Measurements from ENCODE around the gene HNRNPM.

HNRNPM gene

DNA sequence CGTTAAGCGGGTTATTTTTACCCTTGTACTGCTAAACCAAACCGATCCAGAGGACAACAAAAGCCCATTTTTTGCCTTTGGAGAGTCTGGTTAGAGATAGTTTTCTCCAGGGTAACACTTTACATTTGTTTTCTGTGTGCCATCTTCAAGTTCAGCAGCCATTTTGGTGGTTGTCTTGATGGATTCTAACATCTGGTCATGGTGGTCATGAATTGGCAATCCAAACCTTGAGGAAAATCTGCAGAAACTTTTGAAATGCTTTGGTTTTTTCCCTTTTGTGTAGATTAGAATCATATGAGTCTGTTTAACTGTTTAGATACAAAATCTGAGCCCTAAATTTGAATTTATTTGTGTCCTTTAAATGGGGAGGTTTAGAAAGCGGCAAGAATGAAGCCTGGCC, 16.6 kb downstream of the HNRNPM start:
- no peak for DNase-seq

DNA sequence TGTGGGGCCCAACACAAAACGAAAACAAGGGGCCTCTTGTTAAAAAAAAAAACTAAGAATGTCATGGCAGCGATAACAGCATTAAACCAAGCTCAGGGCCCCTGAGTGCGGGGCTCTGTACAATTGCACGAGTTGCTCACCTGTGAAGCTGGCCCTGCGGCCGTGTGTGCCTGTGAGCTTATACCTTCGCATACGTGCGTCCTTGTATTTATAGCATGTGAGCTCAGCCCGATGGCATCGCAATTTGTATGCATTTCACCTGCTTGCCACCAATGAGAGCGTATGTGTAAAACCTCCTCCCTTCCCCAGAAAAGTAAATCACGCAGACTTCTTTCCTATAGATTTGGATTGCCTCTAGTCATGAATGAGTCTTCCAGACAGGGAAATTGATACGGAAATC, 17.1 kb downstream of the HNRNPM start:
- DNase-seq: no peak

DNA sequence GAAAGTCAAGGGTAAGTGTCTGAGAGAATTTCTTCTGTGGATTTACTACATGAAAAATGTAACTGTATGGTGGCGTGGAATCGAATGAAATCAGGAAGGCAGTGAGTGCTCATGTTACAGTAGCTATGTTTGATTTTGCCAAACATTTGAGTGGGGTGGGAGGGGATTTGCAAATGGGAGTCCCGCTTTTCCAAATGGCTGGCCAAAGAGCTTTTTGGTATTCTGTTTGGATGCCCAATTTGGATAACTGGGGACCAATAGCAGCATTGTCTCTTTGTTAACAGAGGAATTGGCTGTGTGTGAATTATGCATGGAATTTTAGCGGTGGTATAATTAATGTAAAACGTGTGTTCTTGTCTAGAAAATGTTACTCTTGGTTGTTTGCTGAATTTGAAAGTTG, 17.8 kb downstream of the HNRNPM start:
- no peak for DNase-seq

DNA sequence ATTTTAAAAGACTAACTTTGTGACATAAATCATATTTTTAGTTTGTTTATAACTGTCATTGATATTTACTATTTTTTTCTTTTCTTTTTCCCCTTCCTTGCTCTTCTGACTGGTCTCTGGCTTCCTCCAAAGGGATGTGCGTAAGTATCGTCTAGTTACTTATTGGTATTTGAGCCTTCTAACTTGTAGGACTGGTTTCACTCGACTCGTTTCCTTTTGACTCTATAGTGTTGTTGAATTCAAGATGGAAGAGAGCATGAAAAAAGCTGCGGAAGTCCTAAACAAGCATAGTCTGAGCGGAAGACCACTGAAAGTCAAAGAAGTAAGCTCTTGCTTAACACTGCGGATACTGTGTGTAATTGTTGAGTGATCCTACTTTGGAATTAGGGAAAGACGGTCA, 18.6 kb downstream of the HNRNPM start:
- DNase-seq: no peak

DNA sequence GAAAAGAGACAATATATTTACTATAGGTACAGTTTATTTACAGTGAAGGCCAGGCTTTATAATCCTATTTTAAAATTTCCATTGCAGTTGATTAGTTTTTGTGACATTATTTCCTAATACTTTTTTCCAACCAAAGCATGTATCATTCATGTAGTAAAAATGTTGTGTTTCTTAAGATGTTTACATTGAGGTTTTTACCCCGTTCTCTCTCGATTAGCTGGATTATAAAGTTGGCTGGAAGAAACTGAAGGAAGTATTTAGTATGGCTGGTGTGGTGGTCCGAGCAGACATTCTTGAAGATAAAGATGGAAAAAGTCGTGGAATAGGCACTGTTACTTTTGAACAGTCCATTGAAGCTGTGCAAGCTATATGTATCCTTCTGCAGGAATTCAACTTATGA, 21.2 kb downstream of the HNRNPM start:
- DNase-seq: no peak

DNA sequence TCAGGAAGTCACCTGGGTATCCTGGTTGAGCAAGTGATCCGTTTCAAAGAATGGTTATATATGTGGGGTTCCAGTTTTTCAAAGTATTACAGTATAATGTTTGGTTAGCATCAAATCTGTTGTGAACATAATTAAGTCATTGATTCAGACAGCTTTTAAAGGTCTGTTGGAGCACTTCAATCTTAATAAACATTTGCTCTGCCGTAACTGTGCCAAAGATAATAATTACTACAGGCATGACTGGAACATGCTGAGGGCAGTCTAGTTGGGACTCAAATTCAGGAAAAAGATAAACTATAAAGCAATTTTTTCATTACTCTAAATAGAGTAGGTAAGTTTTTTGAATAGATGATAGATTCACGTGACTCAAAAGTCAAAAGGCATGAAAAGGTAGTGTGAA, 23.3 kb downstream of the HNRNPM start:
- DNase-seq: no peak

DNA sequence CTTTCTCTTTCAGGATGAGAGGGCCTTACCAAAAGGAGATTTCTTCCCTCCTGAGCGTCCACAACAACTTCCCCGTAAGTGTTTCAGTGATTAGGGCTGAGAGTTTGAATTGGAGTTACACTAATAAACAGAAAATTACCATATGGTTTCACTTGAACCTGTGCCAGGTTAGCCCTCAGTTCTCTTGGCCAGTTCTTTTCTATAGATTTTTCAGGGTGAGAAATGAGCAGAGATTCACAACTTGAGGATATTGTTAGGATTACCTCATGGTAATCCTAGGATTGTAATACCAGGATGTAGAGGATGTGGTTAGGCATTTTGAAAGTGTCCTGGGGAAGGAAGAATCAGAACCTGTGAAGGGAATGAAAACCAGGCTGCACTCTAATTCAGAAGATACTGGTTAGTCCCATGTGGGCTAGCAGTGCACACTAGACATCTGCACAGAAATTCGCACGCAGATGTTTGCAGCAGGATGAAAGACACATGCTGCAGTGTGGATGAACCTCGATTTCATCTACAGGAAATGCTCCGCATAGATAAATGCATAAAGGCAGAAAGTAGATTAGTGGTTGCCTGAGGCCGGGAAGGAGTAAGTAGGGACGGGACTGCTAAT, 24.1 kb downstream of the HNRNPM start:
- DNase-seq: no peak

DNA sequence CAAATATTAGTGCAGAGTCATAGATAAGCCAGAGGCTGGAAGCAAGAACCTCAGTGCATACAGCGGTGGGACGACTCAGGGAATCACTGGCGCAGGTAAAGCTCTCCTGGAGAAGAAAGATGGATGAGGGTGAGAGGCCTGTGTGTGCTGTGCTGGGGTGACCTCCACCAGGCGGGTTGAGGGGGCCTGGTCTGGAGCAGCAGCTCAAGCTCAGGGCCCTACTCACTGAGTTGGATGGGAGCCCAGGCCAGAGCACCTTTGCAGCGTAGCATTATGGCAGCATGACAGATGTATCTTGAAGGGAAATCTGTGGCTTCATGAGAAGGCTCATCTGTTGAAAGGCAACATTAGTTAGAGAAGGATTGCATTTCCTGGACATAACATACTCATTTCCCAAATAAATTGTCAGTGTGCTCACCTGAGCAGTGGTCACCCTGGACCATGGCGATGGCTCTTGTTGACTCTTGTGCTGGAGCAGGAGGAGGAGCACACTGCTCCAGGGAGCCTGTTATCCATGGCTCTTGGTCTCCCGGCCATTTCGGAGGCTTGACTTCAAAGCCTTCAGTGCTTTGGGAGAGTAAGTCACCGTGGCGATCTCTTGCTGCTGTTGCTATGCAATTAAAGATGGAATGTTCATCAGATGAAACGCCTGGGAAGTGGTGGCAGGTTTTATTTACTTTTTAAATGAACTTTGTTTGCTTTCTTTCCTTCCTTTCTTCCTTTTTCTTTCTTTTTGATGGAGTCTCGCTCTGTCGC, 25.0 kb downstream of the HNRNPM start:
- no peak for DNase-seq

DNA sequence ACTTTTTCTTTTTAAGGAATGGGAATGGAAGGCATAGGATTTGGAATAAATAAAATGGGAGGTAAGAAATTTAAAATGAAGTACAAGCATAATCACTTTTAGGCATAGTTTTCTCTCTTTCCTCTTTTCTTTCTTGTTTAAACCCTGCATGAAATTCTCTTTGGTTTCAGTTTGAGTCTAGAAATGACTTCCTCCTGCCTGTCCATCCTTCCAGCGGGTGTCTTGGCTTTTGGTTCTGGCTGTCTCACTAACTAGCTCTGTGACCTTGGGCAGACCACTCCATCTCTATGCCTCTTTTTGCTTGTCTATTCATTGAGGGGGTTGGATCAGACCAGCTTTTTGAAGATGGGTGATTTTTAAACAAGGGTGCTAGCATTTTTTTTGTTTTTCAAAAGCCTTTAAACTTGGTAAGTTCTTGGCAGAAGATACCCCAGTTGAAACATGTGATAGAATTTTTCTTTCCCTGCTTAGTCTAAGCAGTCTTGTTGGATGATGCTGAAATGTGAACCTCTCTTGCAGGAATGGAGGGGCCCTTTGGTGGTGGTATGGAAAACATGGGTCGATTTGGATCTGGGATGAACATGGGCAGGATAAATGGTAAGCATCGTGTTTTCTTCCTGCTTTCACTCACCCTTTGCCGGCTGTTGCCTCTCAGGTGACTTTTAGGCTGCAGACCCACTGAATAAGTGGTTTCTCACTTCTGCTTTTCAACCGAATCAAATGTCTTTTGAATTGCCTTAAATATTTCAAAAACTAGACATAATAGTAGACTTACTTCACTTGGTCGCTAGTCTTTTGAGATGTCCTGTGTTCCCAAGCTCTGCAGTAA, 29.1 kb downstream of the HNRNPM start:
- DNase-seq: no peak

DNA sequence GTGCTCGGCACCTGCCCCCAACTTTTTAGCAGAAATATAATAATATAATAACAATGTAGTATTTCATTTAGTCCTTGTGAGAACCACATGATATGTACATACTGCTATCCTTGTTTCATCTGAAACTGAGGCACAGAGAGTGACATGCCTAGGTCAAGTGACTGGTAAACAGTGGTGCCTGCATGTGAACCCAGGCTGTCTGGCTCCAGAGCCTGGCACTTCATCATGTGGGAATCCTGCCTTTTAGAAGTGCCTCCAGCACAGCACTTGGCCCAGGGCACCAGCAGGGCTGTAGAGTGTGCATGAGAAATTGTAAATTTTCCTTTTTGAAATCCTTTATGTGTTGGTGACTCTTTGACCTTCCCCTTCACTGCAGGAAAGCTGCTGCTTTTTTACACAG, 30.2 kb downstream of the HNRNPM start:
- DNase-seq: no peak

DNA sequence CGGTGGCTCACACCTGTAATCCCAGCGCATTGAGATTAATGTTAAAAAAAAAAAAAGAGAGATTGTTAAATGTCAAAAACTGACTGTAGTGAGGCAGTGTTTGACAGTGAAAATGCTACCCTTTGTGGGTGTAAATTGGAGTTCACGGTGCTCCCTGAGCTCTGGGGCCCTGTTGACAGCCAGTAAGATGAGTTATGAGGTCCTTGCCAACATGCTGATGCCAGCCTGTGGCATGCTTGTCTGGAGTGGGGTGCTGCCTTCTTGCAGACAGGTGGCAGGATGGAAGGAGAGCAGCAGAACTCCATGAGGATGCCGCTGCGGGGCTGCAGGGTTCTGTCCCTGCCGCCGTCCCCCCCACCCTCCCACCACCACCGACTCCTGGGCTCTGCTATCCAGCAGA, 31.7 kb downstream of the HNRNPM start:
- no peak for DNase-seq

DNA sequence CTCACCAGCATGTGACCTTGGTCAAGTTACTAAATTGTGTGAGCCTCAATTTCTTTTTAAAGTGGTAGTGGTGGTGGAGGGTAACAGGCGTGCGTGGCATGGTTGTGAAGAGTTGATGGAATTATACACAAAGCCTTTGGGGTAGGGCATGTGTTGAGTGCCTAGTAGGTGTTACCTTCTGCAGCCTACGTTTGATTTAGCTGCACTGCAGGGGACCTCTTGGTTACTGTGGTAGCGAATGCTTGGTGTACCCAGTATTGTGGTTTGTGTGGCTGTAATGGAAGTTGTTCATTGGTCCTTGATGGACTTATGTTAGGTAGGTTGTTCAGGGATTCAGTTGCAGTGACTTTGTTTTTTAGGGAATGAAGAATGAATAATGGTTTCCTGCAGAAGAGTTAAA, 33.1 kb downstream of the HNRNPM start:
- no peak for DNase-seq

DNA sequence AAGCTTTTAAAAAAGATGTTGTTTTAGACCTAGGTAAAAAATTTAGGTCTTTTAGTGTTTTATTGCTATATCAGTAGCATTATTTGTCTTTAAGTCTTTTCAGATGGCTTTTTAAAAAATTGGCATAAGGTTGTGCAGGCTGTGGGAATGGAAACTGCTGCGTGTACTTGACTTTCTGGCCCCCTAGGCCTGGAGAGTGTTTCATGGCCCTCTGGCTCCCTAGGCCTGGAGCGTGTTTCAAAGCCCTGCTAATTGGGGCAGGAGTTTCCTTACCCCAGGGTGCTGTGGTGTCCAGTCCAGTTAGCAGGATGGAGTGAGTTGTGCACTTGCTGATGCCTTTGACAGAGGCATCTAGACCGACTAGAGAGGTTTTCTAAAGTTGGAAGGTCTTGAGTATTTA, 33.8 kb downstream of the HNRNPM start:
- DNase-seq: no peak

DNA sequence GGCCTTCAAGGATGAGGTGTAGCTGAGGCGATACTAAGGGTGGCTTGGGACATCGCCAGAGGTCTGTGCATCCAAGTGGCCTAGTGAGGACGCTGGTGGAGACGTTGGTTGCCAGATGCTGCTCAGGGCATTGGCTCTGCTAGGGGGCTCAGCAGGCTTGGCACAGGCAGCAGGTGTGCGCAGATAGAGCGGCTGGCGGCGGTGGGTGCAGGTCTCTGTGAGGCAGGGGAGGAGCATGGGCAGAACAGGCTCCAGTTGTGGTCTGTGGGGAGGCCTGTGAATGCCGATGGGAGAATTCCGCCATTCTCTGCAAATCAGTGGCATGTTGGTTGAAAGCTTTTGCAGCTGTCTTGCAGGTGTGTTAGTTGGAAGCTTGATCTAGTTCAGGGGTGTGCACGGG, 36.4 kb downstream of the HNRNPM start:
- no peak for DNase-seq

DNA sequence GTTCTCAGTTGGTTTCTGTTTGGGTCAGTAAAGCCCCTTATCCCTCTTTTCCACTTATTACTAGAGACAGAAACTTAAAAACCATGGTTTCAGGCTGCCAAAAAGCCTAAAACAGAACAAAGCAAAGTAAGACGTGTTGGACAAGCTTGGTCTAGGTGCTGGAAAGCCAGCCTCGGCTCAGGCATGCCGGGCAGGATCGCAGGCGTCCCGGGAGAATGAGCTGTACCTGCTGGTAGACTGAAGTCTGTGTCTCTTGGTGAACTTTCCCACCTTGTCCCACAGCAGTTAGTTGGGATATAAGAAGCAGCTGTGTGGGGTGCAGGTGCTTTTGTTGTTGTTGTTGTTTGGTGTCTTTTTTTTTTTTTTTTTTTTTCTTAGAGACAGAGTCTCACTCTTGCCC, 36.8 kb downstream of the HNRNPM start:
- no peak for DNase-seq

DNA sequence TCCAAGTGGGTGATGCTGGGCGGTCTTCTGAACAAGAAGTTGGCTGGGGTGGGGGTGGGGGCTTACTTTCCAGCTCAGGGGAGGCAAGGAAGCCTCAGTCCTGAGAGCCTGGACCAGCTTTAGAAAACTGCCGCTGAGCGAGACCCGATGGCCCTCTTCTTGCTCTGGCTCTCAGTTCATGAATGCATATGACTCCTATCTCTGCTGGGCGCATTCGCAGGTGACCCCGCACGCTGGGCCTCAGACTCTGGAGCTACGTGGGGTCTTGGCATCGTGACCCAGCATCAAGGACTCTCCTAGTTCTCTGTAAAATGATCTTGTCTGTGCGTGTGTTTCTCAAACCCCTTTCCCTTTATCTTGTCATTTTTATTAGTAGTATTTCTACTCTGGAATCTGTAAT, 37.9 kb downstream of the HNRNPM start:
- DNase-seq: no peak

DNA sequence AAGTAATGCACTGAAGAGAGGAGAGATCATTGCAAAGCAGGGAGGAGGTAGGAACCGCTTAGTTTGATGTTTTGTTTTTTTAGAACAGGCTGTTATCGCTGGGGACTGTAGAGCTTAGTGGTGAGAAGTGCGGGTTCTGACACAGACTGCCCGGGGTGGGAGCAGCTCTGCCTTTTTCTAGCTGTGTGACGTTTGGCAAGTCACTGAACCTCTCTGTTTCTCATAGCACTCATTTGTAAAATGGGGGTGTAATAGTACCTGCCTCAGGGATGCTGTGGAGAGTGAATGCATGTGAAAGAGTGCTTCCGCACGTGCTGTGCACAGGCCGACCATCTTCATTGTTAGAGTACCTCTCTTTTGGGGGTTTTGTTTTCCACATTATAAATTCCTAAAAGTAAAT, 38.4 kb downstream of the HNRNPM start:
- no peak for DNase-seq

DNA sequence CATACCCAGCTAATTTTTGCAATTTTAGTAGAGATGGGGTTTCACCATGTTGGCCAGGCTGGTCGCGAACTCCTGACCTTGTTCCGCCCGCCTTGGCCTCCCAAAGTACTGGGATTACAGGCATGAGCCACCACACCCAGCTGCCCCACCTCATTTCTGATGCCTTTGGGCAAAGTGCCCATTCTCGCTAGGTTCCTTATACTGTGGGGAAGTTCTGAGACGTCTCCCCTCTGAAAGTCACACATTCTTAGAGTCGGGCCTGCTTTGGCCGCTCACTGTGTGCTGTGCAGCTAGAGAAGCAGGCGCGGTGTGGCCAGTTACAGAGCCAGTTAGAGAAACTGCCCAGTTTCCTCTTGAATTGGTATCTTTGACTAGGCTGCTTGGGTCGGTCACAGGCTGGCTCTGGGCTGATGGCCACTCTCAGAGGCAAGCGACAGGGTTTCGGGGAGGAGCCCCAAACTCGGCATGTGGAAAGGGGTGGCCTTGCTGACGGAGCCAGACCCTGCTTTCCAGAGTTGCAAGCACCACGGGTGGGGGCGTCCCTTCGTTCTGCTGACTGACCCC, 39.6 kb downstream of the HNRNPM start:
- DNase-seq: no peak

DNA sequence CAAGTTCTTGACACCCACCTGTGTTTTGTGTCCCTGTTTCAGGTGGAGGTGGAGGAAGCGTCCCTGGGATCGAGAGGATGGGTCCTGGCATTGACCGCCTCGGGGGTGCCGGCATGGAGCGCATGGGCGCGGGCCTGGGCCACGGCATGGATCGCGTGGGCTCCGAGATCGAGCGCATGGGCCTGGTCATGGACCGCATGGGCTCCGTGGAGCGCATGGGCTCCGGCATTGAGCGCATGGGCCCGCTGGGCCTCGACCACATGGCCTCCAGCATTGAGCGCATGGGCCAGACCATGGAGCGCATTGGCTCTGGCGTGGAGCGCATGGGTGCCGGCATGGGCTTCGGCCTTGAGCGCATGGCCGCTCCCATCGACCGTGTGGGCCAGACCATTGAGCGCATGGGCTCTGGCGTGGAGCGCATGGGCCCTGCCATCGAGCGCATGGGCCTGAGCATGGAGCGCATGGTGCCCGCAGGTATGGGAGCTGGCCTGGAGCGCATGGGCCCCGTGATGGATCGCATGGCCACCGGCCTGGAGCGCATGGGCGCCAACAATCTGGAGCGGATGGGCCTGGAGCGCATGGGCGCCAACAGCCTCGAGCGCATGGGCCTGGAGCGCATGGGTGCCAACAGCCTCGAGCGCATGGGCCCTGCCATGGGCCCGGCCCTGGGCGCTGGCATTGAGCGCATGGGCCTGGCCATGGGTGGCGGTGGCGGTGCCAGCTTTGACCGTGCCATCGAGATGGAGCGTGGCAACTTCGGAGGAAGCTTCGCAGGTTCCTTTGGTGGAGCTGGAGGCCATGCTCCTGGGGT, 41.0 kb downstream of the HNRNPM start:
- DNase-seq: no peak

DNA sequence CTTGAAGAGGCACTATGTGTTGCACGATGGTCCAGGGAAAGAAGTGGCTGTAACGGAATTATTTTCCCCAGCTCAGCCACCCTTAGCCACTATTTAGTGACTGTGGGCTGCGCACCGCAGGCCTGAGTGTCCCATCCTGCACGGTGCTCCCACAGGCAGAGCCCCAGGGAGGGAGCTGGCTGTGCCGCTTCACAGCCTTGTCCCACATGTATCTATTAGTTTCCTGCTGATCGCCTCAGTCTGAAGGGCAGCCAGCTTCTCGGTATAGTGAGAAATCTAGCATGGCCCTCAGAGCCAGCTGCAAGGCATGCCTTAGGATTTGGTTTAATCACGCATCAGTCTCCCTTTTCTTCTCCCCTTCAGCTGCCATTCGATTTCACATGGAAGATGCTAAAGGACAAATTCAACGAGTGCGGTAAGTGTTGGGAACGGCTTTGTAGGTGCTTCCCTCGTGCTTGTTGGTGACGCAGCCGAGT, 41.9 kb downstream of the HNRNPM start:
- no peak for DNase-seq

DNA sequence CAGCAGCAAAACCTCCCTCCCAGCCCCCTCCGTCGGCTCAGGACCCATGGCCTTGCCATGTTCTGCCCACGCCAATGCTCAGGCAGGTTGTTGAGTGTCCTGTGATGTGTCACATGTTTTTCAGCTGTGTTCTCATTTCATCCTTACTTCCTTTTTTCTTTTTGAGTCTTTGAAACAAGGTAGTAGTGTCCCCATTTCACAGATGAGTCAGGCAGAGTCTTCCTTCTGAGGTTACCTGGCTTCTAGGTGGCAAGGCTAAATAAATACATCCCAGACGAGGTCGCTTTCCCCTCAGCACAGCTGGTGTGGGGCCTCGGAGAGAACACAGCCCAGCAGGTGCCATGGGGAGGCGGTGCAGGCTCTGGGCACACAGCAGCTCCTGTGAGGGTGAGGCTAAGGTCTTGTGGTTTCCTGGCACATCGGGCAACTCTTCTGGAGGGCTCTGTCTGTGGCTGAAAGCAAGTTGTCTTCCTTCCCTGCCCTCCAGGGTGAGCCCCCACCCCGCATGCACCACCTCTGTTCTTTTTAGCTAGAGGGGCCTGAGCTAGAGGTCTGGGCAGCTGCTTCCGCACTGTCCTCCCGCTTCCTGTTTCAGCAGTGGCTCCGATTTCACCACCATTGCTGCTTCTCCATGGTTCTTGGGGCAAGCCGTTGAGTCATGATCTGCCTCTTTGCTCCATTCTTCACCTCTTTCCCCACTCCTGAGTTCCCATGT, 42.5 kb downstream of the HNRNPM start:
- DNase-seq: peak; percentile 42 to 49

DNA sequence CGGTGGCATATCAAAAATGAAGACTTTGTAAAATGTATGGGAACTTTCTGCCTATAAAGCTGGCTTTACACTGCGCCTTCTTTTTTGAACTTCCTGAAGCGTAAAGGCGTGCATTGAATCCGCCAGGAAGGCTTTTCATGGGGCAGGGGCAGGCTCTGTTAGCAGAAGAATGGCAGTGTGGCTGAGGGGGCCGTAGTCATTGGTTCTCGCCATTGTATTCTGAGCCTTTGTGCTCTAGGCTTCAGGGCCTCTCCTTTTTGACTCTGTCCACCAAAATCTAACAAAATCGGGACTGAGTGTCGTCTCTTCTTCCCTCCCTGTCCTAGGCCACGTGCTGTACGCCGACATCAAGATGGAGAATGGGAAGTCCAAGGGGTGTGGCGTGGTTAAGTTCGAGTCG, 43.6 kb downstream of the HNRNPM start:
- DNase-seq: no peak

All from activated CD4-positive, alpha-beta T cell treated with anti-CD3 and anti-CD28 coated beads for 4 hours (primary cell).